GM12878 (cell line): ENCODE measurements around the gene PLSCR1. TPM values are rescaled to one million over a fixed set of nuclear protein-coding genes. Genes with fewer than 3 reads are reported as not detected.

Experiments
- ATAC-seq: fragments of 200-7000 bp; cut with Tn5 transposase; 3 replicates; pipeline ENCODE4 v1.9.1; 2020; ENCODE audit warnings: mild to moderate bottlenecking, moderate library complexity
- BruUV-seq: library from RNA; stranded (reverse); fragments of 400-500 nt; replicated peaks from 2 replicates; lab custom pipeline; 2021; lab: Mats Ljungman, UMichigan
- CTCF ChIA-PET: fragments of 300-600 bp; sonication (Branson Sonifier 250); formaldehyde crosslinking; extraction: SDS; loops from one replicate; lab custom pipeline; 2021; ENCODE audit warnings: inconsistent platforms; lab: Yijun Ruan, JAX
- POLR2A ChIA-PET: fragments of 350-600 bp; formaldehyde crosslinking; extraction: SDS; loops from one replicate; lab custom pipeline; 2021; ENCODE audit warnings: inconsistent platforms; lab: Charles Lee
- RAD21 ChIA-PET: fragments of 300-600 bp; sonication (Branson Sonifier 250); formaldehyde crosslinking; loops from one replicate; lab custom pipeline; 2023; ENCODE audit warnings: antibody characterized with exemption; ENCODE audit not compliant: unreplicated experiment; lab: Charles Lee
- SMC1A ChIA-PET: fragments of 300-600 bp; sonication (Branson Sonifier 250); formaldehyde crosslinking; loops from one replicate; lab custom pipeline; 2023; ENCODE audit not compliant: unreplicated experiment, uncharacterized antibody; lab: Charles Lee
- DNase-seq: peaks from one replicate; pipeline ENCODE4 v3.0.0-alpha.2; 2011; ENCODE audit warnings: low read depth, low spot score
- FAIRE-seq: peaks from 3 replicates; lab custom pipeline; 2011; peaks lifted over from hg19 to GRCh38; lab: Jason Lieb, UNC
- H2AFZ ChIP-seq: 2 replicates; pipeline ENCODE4 v1.6.0; 2011; ENCODE audit warnings: low read depth, low read length, control low read depth; ENCODE audit not compliant: control insufficient read depth
- H3K27ac ChIP-seq: 2 replicates; pipeline ENCODE4 v1.5.1; 2011; ENCODE audit warnings: control low read depth; ENCODE audit not compliant: control insufficient read depth, insufficient read depth
- H3K27me3 ChIP-seq, 2 experiments: replicated peaks in 1 of 2; 2 replicates each; pipeline versions ENCODE4 v1.6.0 to v1.6.1; 2011; ENCODE audit warnings: low read length in 1 of 2; ENCODE audit not compliant: control insufficient read depth in 2 of 2, insufficient read depth in 2 of 2
- H3K36me3 ChIP-seq, 2 experiments: 2 replicates each; pipeline ENCODE4 v1.5.1; 2011; ENCODE audit warnings: low read length in 1 of 2; ENCODE audit not compliant: control insufficient read depth in 2 of 2, insufficient read depth in 2 of 2
- H3K4me1 ChIP-seq: 2 replicates; pipeline ENCODE4 v1.6.1; 2011; ENCODE audit warnings: mild to moderate bottlenecking, low read length, moderate library complexity, mixed read lengths; ENCODE audit not compliant: control insufficient read depth, insufficient read depth
- H3K4me2 ChIP-seq: 2 replicates; pipeline ENCODE4 v1.6.0; 2011; ENCODE audit warnings: control low read depth; ENCODE audit not compliant: control insufficient read depth, insufficient read depth
- H3K4me3 ChIP-seq: fragments of 200-600 bp; sonication (generic); 2 replicates; pipeline ENCODE4 v1.5.1; 2016
- H3K79me2 ChIP-seq: 2 replicates; pipeline ENCODE4 v1.6.0; 2011; ENCODE audit warnings: low read length; ENCODE audit not compliant: control insufficient read depth, insufficient read depth
- H3K9ac ChIP-seq: 2 replicates; pipeline ENCODE4 v1.8.0; 2011; ENCODE audit warnings: low read length, control low read depth, mixed read lengths; ENCODE audit not compliant: control insufficient read depth, insufficient read depth
- H3K9me3 ChIP-seq: replicated peaks from 3 replicates; pipeline ENCODE4 v1.5.1; 2011; ENCODE audit warnings: mild to moderate bottlenecking, low read length; ENCODE audit not compliant: control insufficient read depth, insufficient read depth
- H4K20me1 ChIP-seq: 2 replicates; pipeline ENCODE4 v1.6.0; 2011; ENCODE audit not compliant: control insufficient read depth, insufficient read depth
- ATF7 ChIP-seq: fragments of 450-650 bp; IDR thresholded peaks from 2 replicates; pipeline ENCODE4 v1.6.1; 2016; ENCODE audit warnings: low read depth, mild to moderate bottlenecking
- BCL3 ChIP-seq: IDR thresholded peaks from 2 replicates; pipeline ENCODE4 v1.6.1; 2011; ENCODE audit warnings: borderline replicate concordance, low read depth, mild to moderate bottlenecking, moderate library complexity, low read length; ENCODE audit not compliant: insufficient read depth, poor library complexity, severe bottlenecking
- CEBPB ChIP-seq, 2 experiments: fragments of 150-350 bp in 1 of 2; IDR thresholded peaks; 2 replicates each; pipeline ENCODE4 v1.6.1; 2012 to 2014; ENCODE audit warnings: low read depth in 2 of 2, low read length in 2 of 2, borderline replicate concordance in 1 of 2, inconsistent platforms in 1 of 2
- E2F4 ChIP-seq: IDR thresholded peaks from 2 replicates; pipeline ENCODE4 v1.6.1; 2012; ENCODE audit warnings: low read depth, low read length, improper control_type of control experiment
- ETV6 ChIP-seq, 2 experiments: fragments of 450-650 bp in 1 of 2; IDR thresholded peaks in 1 of 2; conservative IDR thresholded peaks in 1 of 2; 2 replicates each; pipeline ENCODE4 v1.6.1; 2014; ENCODE audit warnings: antibody characterized with exemption in 1 of 2, borderline replicate concordance in 1 of 2, low read depth in 1 of 2, mild to moderate bottlenecking in 1 of 2, moderate library complexity in 1 of 2
- HDAC6 ChIP-seq: fragments of 200-600 bp; sonication (generic); IDR thresholded peaks from one replicate; pipeline ENCODE4 v1.8.0; 2017; ENCODE audit warnings: antibody characterized with exemption; ENCODE audit not compliant: unreplicated experiment
- HDGF ChIP-seq: fragments of 450-650 bp; IDR thresholded peaks from 2 replicates; pipeline ENCODE4 v1.6.1; 2016; ENCODE audit warnings: antibody characterized with exemption
- IRF5 ChIP-seq: fragments of 450-650 bp; IDR thresholded peaks from 2 replicates; pipeline ENCODE4 v1.6.1; 2017; ENCODE audit warnings: borderline replicate concordance
- MYB ChIP-seq: fragments of 150-350 bp; IDR thresholded peaks from 2 replicates; pipeline ENCODE4 v1.6.1; 2014; ENCODE audit warnings: mild to moderate bottlenecking, low read depth, low read length, borderline replicate concordance
- NFIC ChIP-seq: IDR thresholded peaks from 2 replicates; pipeline ENCODE4 v1.6.1; 2012; ENCODE audit warnings: low read depth, mild to moderate bottlenecking, inconsistent platforms, low read length, moderate library complexity
- NKRF ChIP-seq: fragments of 450-650 bp; conservative IDR thresholded peaks from 2 replicates; pipeline ENCODE4 v1.6.1; 2017; ENCODE audit warnings: mild to moderate bottlenecking, moderate library complexity
- PML ChIP-seq: IDR thresholded peaks from 2 replicates; pipeline ENCODE4 v1.6.1; 2012; ENCODE audit warnings: low read length, inconsistent platforms
- POLR2AphosphoS5 ChIP-seq: IDR thresholded peaks from 2 replicates; pipeline ENCODE4 v1.6.1; 2011; ENCODE audit warnings: mild to moderate bottlenecking, low read length, inconsistent platforms
- SREBF2 ChIP-seq: IDR thresholded peaks from 2 replicates; pipeline ENCODE4 v1.6.1; 2012; ENCODE audit warnings: mild to moderate bottlenecking, low read length
- STAT1 ChIP-seq: fragments of 450-650 bp; conservative IDR thresholded peaks from 2 replicates; pipeline ENCODE4 v1.6.1; 2014; ENCODE audit warnings: antibody characterized with exemption, mild to moderate bottlenecking
- STAT3 ChIP-seq: IDR thresholded peaks from 2 replicates; pipeline ENCODE4 v1.6.1; 2011; ENCODE audit warnings: low read depth, low read length, improper control_type of control experiment
- TCF12 ChIP-seq: IDR thresholded peaks from 2 replicates; pipeline ENCODE4 v1.6.1; 2011; ENCODE audit warnings: low read depth, mild to moderate bottlenecking, low read length
- TCF7 ChIP-seq: IDR thresholded peaks from 2 replicates; pipeline ENCODE4 v1.6.1; 2014; ENCODE audit warnings: antibody characterized with exemption, borderline replicate concordance
- ZNF217 ChIP-seq: fragments of 450-650 bp; IDR thresholded peaks from 2 replicates; pipeline ENCODE4 v1.6.1; 2017; ENCODE audit warnings: antibody characterized with exemption, mild to moderate bottlenecking
- WGBS: methylation state at CpG from one replicate; pipeline ENCODE4 v1.1.6; 2016; ENCODE audit warnings: low lambda C conversion rate; ENCODE audit not compliant: insufficient replicate concordance, insufficient coverage; ENCODE audit errors: missing lambda C conversion rate; 5-methylcytosine and 5-hydroxymethylcytosine counted together
- in situ Hi-C: fragments of 300-500 bp; cut with MboI; formaldehyde crosslinking; loops from 9 replicates; pipeline ENCODE4 v1.14.3; 2018; ENCODE audit warnings: mixed read lengths
- intact Hi-C: fragments of 100-400 bp; cut with micrococcal nuclease; formaldehyde crosslinking; loops from one replicate; pipeline ENCODE4 v1.14.2; 2022; ENCODE audit not compliant: unreplicated experiment
- polyA plus RNA-seq, 11 experiments: library from polyadenylated mRNA; depleted of rRNA in 4 of 11; unstranded in 6 of 11; stranded (reverse) in 5 of 11; fragments of >200 nt; fragmentation: Nextera tagmentation in 4 of 11; fragmentation: Illumina TruSeq in 1 of 11; extraction: Ambion mirVana in 4 of 11; extraction: Trizol in 1 of 11; gene quantifications; 1 replicate in 1 of 11; 2 replicates in 10 of 11; pipeline versions ENCODE4 v1.2.1 to v1.2.3, GENCODE V29; 2011 to 2016; ENCODE audit warnings: inconsistent platforms in 2 of 11, missing spikeins in 2 of 11, low read depth in 1 of 11
- total RNA-seq, 4 experiments: library from RNA; depleted of rRNA in 3 of 4; stranded (reverse); fragments of >200 nt in 3 of 4; fragmentation: Illumina TruSeq in 1 of 4; extraction: Trizol in 1 of 4; gene quantifications; 2 replicates each; pipeline versions ENCODE4 v1.2.1 to v1.2.3, GENCODE V29; 2013 to 2021

The PLSCR1 gene
- total and polyA plus RNA-seq, 10 of the 15 experiments (the other 5 are each of a cell fraction or from before 2014, with no cell fraction given), result 35.4 to 77.8 (median 41.1) TPM

GRCh38 chr3:146504498-146505197 is 39.8 kb downstream of the PLSCR1 start:
- ATAC-seq (no peak), FAIRE-seq (no peak), DNase-seq (no peak)
- Histone ChIP-seq H3K4me2 (no peak overlapping the region), H3K27me3 (no peaks in the 10 kb centered on the region; a peak in 1 of 4 replicates), H3K79me2 (no peaks in the 10 kb centered on the region), H3K9me3 (no peaks in the 10 kb centered on the region), H3K27ac (no peak overlapping the region), H3K36me3 (no peaks in the 10 kb centered on the region), H3K9ac (no peak overlapping the region), H3K4me3 (no peak overlapping the region), H3K4me1 (peaks cover 6% of the 10 kb centered on the region; the same call in 1 of the 2 replicates), H2AFZ (no peak overlapping the region), H4K20me1 (no peaks in the 10 kb centered on the region)
- ChIA-PET CTCF (interaction anchor here (0.9 to 1.6 kb wide), 3 partner anchors 13 to 73 kb away, joined by 4 to 9 read pairs (median 5); no protein-coding TSS in a partner anchor), SMC1A (interaction anchor here (0.6 to 1.2 kb wide), 4 partner anchors 9 to 39 kb away, joined by 3 to 4 read pairs (median 4); no protein-coding TSS in a partner anchor), POLR2A (interaction anchor here (0.9 kb wide), 1 partner anchor 38 kb away, joined by 4 read pairs; no protein-coding TSS in a partner anchor), RAD21 (interaction anchor here (1.5 kb wide), 1 partner anchor 37 kb away, joined by 4 read pairs; no protein-coding TSS in a partner anchor)
- 69% methylated on average over 3 of the region's 3 CpGs for WGBS
- intact Hi-C loops, result no loop called here
- TF ChIP-seq TCF7, result no peak
- no peak for TF ChIP-seq BCL3
- no peak for TF ChIP-seq STAT3
- no peak for TF ChIP-seq HDGF
- TF ChIP-seq CEBPB (IDR thresholded peaks at IDR 0.05; ENCODE audit: borderline replicate concordance in 1 of 2, low read depth in 2 of 2, low read length in 2 of 2), result no peak
- no peak for TF ChIP-seq NFIC
- TF ChIP-seq STAT1, result no peak
- TF ChIP-seq ATF7, result no peak
- no peak for TF ChIP-seq POLR2AphosphoS5
- TF ChIP-seq PML, result no peak
- TF ChIP-seq SREBF2, result no peak
- TF ChIP-seq HDAC6, result no peak
- TF ChIP-seq ETV6 (conservative IDR thresholded peaks at IDR 0.05 in 1 of 2, IDR thresholded peaks at IDR 0.05 in 1 of 2; ENCODE audit: borderline replicate concordance in 1 of 2, low read depth in 1 of 2), result no peak
- TF ChIP-seq TCF12, result no peak
- TF ChIP-seq IRF5, result no peak
- TF ChIP-seq E2F4, result no peak
- no peak for TF ChIP-seq MYB
- TF ChIP-seq NKRF, result no peak
- no peak for TF ChIP-seq ZNF217
- BruUV-seq, result no TSS peak
- in situ Hi-C loops, result no loop called here
